Measurements from ENCODE around the gene IQCH. TPM values are rescaled to one million over a fixed set of nuclear protein-coding genes. Genes with fewer than 3 reads are reported as not detected.
A peak's percentile ranks its signal among the peaks of the same experiment; 100 is the strongest.

Gene IQCH
- total RNA-seq, 2 experiments from 2014 or later: 1.2 to 1.7 TPM

DNA sequence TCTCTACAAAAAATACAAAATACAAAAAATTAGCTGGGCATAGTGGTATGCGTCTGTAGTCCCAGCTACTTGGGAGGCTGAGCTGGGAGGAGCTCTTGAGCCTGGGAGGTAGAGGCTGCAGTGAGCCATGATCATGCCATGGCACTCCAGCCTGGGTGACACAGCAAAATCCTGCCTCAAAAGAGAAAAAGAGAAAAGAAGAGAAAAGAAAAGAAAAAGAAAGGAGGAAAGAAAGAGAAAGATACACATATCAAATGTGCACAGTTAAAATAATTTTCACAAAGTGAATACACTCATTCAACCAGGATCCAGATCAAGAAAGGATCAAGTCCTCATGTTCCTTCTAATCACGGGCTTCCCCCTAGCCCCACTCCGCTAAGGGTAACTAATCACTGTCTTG lies 260.5 kb downstream of the IQCH start:
- ATAC-seq (no peak), DNase-seq (no peak)
- Mint-ChIP-seq H3K4me1 (ENCODE audit: low read depth) (peaks cover 4% of the 10 kb centered on the region), H3K4me3 (no peak overlapping the region), H3K27me3 (no peaks in the 10 kb centered on the region), H3K36me3 (ENCODE audit: low read depth) (peaks cover 20% of the 10 kb centered on the region), H3K27ac (no peak overlapping the region), H3K9me3 (no peaks in the 10 kb centered on the region)
- CTCF ChIA-PET: interaction anchor here (1.4 kb wide), 1 partner anchor 58 kb away, joined by 3 read pairs; no protein-coding TSS in a partner anchor
- intact Hi-C loops (cut with micrococcal nuclease): no loop called here
- POLR2A ChIA-PET: interaction anchor here (0.6 kb wide), 1 partner anchor 1570 kb away, joined by 3 read pairs; no protein-coding TSS in a partner anchor
- TF ChIP-seq, protein P1, sequence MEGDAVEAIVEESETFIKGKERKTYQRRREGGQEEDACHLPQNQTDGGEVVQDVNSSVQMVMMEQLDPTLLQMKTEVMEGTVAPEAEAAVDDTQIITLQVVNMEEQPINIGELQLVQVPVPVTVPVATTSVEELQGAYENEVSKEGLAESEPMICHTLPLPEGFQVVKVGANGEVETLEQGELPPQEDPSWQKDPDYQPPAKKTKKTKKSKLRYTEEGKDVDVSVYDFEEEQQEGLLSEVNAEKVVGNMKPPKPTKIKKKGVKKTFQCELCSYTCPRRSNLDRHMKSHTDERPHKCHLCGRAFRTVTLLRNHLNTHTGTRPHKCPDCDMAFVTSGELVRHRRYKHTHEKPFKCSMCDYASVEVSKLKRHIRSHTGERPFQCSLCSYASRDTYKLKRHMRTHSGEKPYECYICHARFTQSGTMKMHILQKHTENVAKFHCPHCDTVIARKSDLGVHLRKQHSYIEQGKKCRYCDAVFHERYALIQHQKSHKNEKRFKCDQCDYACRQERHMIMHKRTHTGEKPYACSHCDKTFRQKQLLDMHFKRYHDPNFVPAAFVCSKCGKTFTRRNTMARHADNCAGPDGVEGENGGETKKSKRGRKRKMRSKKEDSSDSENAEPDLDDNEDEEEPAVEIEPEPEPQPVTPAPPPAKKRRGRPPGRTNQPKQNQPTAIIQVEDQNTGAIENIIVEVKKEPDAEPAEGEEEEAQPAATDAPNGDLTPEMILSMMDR (IDR thresholded peaks at IDR 0.05): no peak

DNA sequence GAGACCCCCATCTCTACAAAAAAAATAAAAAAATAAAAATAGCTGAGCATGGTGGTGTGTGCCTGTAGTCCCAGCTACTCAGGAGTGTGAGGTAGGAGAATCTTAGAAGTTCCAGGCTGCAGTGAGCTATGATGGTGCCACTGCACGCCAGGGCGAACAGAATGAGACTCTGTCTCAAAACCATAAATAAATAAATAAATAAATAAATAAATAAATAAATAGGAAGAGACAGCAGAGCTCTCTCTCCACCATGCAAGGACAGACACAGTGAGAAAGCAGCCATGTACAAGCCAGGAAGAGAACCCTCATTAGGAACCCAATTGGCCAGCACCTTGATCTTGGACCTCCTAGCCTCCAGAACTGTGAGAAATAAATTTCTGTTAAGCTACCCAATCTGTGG lies 261.0 kb downstream of the IQCH start:
- intact Hi-C loops (cut with micrococcal nuclease): no loop called here
- ATAC-seq (no peak), DNase-seq (no peak)
- no peaks in the 10 kb centered on the region for H3K27me3 Mint-ChIP-seq
- H3K9me3 Mint-ChIP-seq: no peaks in the 10 kb centered on the region
- no peak overlapping the region for H3K27ac Mint-ChIP-seq
- peaks cover 20% of the 10 kb centered on the region for H3K36me3 Mint-ChIP-seq (ENCODE audit: low read depth)
- TF ChIP-seq, protein P1 (IDR thresholded peaks at IDR 0.05): no peak
- H3K4me1 Mint-ChIP-seq (ENCODE audit: low read depth): peaks cover 5% of the 10 kb centered on the region
- ChIA-PET CTCF (interaction anchor here (1.4 kb wide), 1 partner anchor 58 kb away, joined by 3 read pairs; no protein-coding TSS in a partner anchor), POLR2A (interaction anchor here (0.6 kb wide), 1 partner anchor 1570 kb away, joined by 3 read pairs; no protein-coding TSS in a partner anchor)
- H3K4me3 Mint-ChIP-seq: no peak overlapping the region

DNA sequence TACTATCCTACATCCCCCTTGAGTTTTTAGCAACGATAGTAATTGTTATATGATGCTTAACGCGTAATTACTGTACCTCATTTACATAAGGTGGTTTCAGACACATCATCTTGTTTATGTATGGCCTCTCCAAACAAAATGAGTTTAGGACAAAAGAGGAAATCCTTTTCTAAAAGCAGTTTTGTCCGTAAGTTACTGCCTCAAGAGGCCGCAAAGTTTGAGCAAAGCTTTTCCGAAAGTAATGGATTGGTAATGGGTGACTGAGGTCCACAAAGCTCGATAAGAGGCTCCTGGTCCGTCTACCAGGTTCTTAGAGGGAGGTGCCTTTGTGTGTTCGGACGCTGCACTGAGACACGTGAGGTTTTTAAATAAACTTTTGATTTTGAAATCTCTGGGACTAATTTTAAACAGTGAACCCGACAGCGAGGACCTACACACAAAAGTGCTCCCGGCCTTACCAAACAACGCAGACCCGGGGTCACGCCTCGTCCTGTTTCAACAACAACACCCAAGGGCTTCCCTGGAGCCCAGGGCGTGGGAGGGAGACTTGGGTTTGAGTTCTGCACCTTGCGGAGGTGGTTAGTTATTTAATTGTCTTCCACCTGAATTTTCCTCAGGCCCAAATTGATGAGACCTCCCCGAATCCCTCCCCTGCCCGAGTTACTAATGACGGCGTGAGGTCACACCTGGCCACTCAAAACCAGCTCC lies 265.9 kb downstream of the IQCH start:
- no peak for ATAC-seq
- TF ChIP-seq, protein P1 (IDR thresholded peaks at IDR 0.05): no peak
- peak overlapping the region; percentile 94 for H3K27ac Mint-ChIP-seq
- intact Hi-C loops (cut with micrococcal nuclease): loop anchor here (10.0 kb wide), 1 partner anchor 314 kb away; no protein-coding TSS in a partner anchor
- ChIA-PET CTCF (interaction anchor here (1.3 kb wide), 1 partner anchor 317 kb away, joined by 3 read pairs; no protein-coding TSS in a partner anchor), POLR2A (interaction anchor here (0.7 to 1.8 kb wide), 2 partner anchors 13 to 22 kb away, joined by 3 to 5 read pairs; partner anchors contain the start of gene MAP2K5)
- no peak for DNase-seq
- peak overlapping the region; percentile 96 for H3K4me3 Mint-ChIP-seq
- no peaks in the 10 kb centered on the region for H3K27me3 Mint-ChIP-seq
- no peaks in the 10 kb centered on the region for H3K9me3 Mint-ChIP-seq
- H3K36me3 Mint-ChIP-seq (ENCODE audit: low read depth): peaks cover 6% of the 10 kb centered on the region
- H3K4me1 Mint-ChIP-seq (ENCODE audit: low read depth): peaks cover 25% of the 10 kb centered on the region

DNA sequence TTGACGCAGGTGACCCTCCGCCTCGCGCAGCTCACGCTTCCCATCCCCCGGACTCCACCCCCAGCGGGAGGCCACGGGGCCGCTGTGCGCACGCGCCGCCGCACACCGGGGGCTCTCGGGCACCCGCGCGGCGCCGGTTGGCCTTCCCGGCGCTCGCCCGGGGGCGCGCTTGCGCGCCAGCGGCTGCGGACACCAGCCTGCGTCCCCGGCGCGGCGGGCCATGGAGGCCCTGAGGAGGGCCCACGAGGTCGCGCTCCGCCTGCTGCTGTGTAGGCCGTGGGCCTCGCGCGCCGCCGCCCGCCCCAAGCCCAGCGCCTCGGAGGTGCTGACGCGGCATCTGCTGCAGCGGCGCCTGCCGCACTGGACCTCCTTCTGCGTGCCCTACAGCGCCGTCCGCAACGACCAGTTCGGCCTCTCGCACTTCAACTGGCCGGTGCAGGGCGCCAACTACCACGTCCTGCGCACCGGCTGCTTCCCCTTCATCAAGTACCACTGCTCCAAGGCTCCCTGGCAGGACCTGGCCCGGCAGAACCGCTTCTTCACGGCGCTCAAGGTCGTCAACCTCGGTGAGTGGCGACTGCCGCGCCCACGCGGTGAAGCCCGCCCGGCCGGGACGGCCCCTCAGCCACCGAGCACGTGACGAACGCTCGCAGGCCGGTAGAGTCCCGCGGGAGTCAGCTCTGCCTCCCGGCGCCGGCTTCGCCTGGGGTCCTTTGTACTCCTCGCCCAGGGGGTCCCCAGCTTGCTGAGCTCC lies 266.6 kb downstream of the IQCH start, which contains the start of gene C15orf61:
Gene C15orf61, plus strand, starts transcription at position 103 of the 754 bp plus-strand sequence. Its CDS starts 118 bp downstream, at position 221.
- DNase-seq (peak; percentile 88), ATAC-seq (peak; percentile 86)
- ChIA-PET CTCF (interaction anchor here (0.7 to 1.6 kb wide), 5 partner anchors 21 to 316 kb away, joined by 3 to 5 read pairs (median 3); partner anchors contain the start of gene MAP2K5), POLR2A (interaction anchor here (0.7 to 1.8 kb wide), 5 partner anchors 12 to 319 kb away, joined by 3 to 5 read pairs (median 3); partner anchors contain the start of genes MAP2K5, RNU6-1 and SKOR1)
- peak within 1 kb of the TSS; percentile 96 for H3K4me3 Mint-ChIP-seq
- H3K27ac Mint-ChIP-seq: peak within 1 kb of the TSS; percentile 98
- H3K4me1 Mint-ChIP-seq (ENCODE audit: low read depth): peaks cover 25% of the 10 kb centered on the region
- intact Hi-C loops (cut with micrococcal nuclease): loop anchor here (10.0 kb wide), 1 partner anchor 314 kb away; no protein-coding TSS in a partner anchor
- H3K36me3 Mint-ChIP-seq (ENCODE audit: low read depth): peaks cover 6% of the 10 kb centered on the region
- no peaks in the 10 kb centered on the region for H3K27me3 Mint-ChIP-seq
- H3K9me3 Mint-ChIP-seq: no peaks in the 10 kb centered on the region
- TF ChIP-seq, protein P1 (IDR thresholded peaks at IDR 0.05): no peak
